IMR-90 (cell line): ENCODE measurements around the gene HMGN4. TPM values are rescaled to one million over a fixed set of nuclear protein-coding genes. Genes with fewer than 3 reads are reported as not detected.

Experiments used
- ATAC-seq: fragments of 200-7000 bp; cut with Tn5 transposase; 2 replicates; pipeline ENCODE4 v1.9.1; 2020; ENCODE audit warnings: low read depth, mild to moderate bottlenecking, moderate library complexity
- BruUV-seq: library from RNA; stranded (reverse); fragments of 400-500 nt; replicated peaks from 2 replicates; lab custom pipeline; 2021; lab: Mats Ljungman, UMichigan
- CTCF ChIA-PET: fragments of 300-600 bp; formaldehyde crosslinking; extraction: SDS; loops from one replicate; lab custom pipeline; 2021; ENCODE audit warnings: antibody characterized with exemption; lab: Yijun Ruan, JAX
- POLR2A ChIA-PET: fragments of 300-600 bp; sonication (Branson Sonifier 250); formaldehyde crosslinking; loops from one replicate; lab custom pipeline; 2022; ENCODE audit warnings: antibody characterized with exemption; ENCODE audit not compliant: unreplicated experiment; lab: Charles Lee
- DNase-seq: peaks from one replicate; pipeline ENCODE4 v3.0.0; 2013
- H2AFZ ChIP-seq: replicated peaks from 2 replicates; pipeline ENCODE3; 2013; ENCODE audit warnings: low read length, mild to moderate bottlenecking; ENCODE audit not compliant: poor library complexity
- H2AK5ac ChIP-seq: 2 replicates; pipeline ENCODE4 v1.6.1; 2013; ENCODE audit warnings: low read depth, low read length, inconsistent platforms
- H2AK9ac ChIP-seq: replicated peaks from 2 replicates; pipeline ENCODE3; 2013; ENCODE audit warnings: mild to moderate bottlenecking, low read depth, low read length, moderate library complexity; ENCODE audit not compliant: poor library complexity
- H2BK120ac ChIP-seq: 2 replicates; pipeline ENCODE4 v1.6.1; 2013; ENCODE audit warnings: low read depth, low read length, inconsistent platforms
- H2BK15ac ChIP-seq: 3 replicates; pipeline ENCODE4 v1.6.1; 2013; ENCODE audit warnings: low read depth, low read length, inconsistent platforms
- H2BK20ac ChIP-seq: 2 replicates; pipeline ENCODE4 v1.6.1; 2013; ENCODE audit warnings: low read depth, mild to moderate bottlenecking, inconsistent platforms, low read length, moderate library complexity
- H2BK5ac ChIP-seq: 2 replicates; pipeline ENCODE4 v1.6.1; 2013; ENCODE audit warnings: mild to moderate bottlenecking, low read depth, low read length, inconsistent platforms; ENCODE audit not compliant: poor library complexity, severe bottlenecking
- H3K14ac ChIP-seq: replicated peaks from 2 replicates; pipeline ENCODE4 v1.6.1; 2013; ENCODE audit warnings: low read depth, low read length, inconsistent platforms
- H3K18ac ChIP-seq: 2 replicates; pipeline ENCODE4 v1.6.1; 2013; ENCODE audit warnings: low read depth, low read length, control low read depth
- H3K23ac ChIP-seq: 2 replicates; pipeline ENCODE4 v1.6.1; 2013; ENCODE audit warnings: low read depth, low read length, inconsistent platforms
- H3K27ac ChIP-seq: 2 replicates; pipeline ENCODE4 v1.5.1; 2013; ENCODE audit warnings: mild to moderate bottlenecking, control low read depth, low read length; ENCODE audit not compliant: insufficient read depth
- H3K27me3 ChIP-seq: 2 replicates; pipeline ENCODE4 v1.6.1; 2013; ENCODE audit warnings: low read length; ENCODE audit not compliant: control insufficient read depth, insufficient read depth
- H3K36me3 ChIP-seq: 2 replicates; pipeline ENCODE4 v1.6.1; 2013; ENCODE audit warnings: low read length, mixed read lengths; ENCODE audit not compliant: control insufficient read depth, insufficient read depth
- H3K4ac ChIP-seq: 2 replicates; pipeline ENCODE4 v1.6.1; 2013; ENCODE audit warnings: low read depth, low read length, inconsistent platforms
- H3K4me1 ChIP-seq: 2 replicates; pipeline ENCODE4 v1.6.1; 2013; ENCODE audit warnings: low read length, mixed read lengths; ENCODE audit not compliant: control insufficient read depth, insufficient read depth
- H3K4me2 ChIP-seq: 2 replicates; pipeline ENCODE4 v1.6.1; 2013; ENCODE audit warnings: low read depth, mild to moderate bottlenecking, control low read depth, low read length, moderate library complexity
- H3K4me3 ChIP-seq: 2 replicates; pipeline ENCODE4 v1.5.1; 2013; ENCODE audit warnings: low read depth, mild to moderate bottlenecking, control low read depth, low read length, moderate library complexity; ENCODE audit not compliant: insufficient read depth
- H3K56ac ChIP-seq: 2 replicates; pipeline ENCODE4 v1.6.1; 2013; ENCODE audit warnings: low read length, inconsistent platforms; ENCODE audit not compliant: insufficient read depth; ENCODE audit errors: extremely low read depth
- H3K79me1 ChIP-seq, 2 experiments: 2 replicates each; pipeline ENCODE4 v1.6.1; 2013; ENCODE audit warnings: low read length in 2 of 2, inconsistent platforms in 1 of 2, low read depth in 1 of 2
- H3K9ac ChIP-seq: 2 replicates; pipeline ENCODE4 v1.6.1; 2013; ENCODE audit warnings: low read depth, low read length, control low read depth
- H3K9me1 ChIP-seq: 2 replicates; pipeline ENCODE4 v1.6.1; 2013; ENCODE audit warnings: low read length, inconsistent platforms; ENCODE audit not compliant: insufficient read depth
- H3K9me3 ChIP-seq: 2 replicates; pipeline ENCODE4 v1.6.1; 2013; ENCODE audit warnings: low read length; ENCODE audit not compliant: control insufficient read depth, insufficient read depth
- H4K20me1 ChIP-seq: 2 replicates; pipeline ENCODE4 v1.6.1; 2013; ENCODE audit warnings: low read length, inconsistent platforms; ENCODE audit not compliant: insufficient read depth
- H4K5ac ChIP-seq: 2 replicates; pipeline ENCODE4 v1.6.1; 2013; ENCODE audit warnings: mild to moderate bottlenecking, low read depth, low read length, control low read depth
- H4K8ac ChIP-seq, 2 experiments: 2 replicates each; pipeline ENCODE4 v1.6.1; 2013; ENCODE audit warnings: low read depth in 2 of 2, low read length in 2 of 2, control low read depth in 1 of 2, inconsistent platforms in 1 of 2
- H4K91ac ChIP-seq: 2 replicates; pipeline ENCODE4 v1.6.1; 2013; ENCODE audit warnings: low read depth, low read length, inconsistent platforms; ENCODE audit not compliant: insufficient read depth
- BHLHE40 ChIP-seq: fragments of 150-350 bp; IDR thresholded peaks from 2 replicates; pipeline ENCODE4 v1.6.1; 2016; ENCODE audit warnings: mild to moderate bottlenecking, low read depth, low read length
- CEBPB ChIP-seq: IDR thresholded peaks from 2 replicates; pipeline ENCODE4 v1.6.1; 2012; ENCODE audit warnings: low read depth, low read length, improper control_type of control experiment
- ELK1 ChIP-seq: fragments of 150-350 bp; IDR thresholded peaks from 2 replicates; pipeline ENCODE4 v1.6.1; 2016; ENCODE audit warnings: low read depth, mild to moderate bottlenecking, low read length, moderate library complexity, borderline replicate concordance
- FOS ChIP-seq: fragments of 150-350 bp; IDR thresholded peaks from 2 replicates; pipeline ENCODE4 v1.6.1; 2016; ENCODE audit warnings: low read depth, low read length
- MAFK ChIP-seq: IDR thresholded peaks from 2 replicates; pipeline ENCODE4 v1.6.1; 2012; ENCODE audit warnings: low read depth, low read length, improper control_type of control experiment
- MAZ ChIP-seq: IDR thresholded peaks from 2 replicates; pipeline ENCODE4 v1.6.1; 2012; ENCODE audit warnings: low read depth, mild to moderate bottlenecking, low read length, improper control_type of control experiment, moderate library complexity, borderline replicate concordance
- MXI1 ChIP-seq: IDR thresholded peaks from 2 replicates; pipeline ENCODE4 v1.6.1; 2012; ENCODE audit warnings: low read depth, mild to moderate bottlenecking, low read length, moderate library complexity, borderline replicate concordance
- NFE2L2 ChIP-seq: fragments of 150-350 bp; IDR thresholded peaks from 2 replicates; pipeline ENCODE4 v1.6.1; 2016; ENCODE audit warnings: low read depth, mild to moderate bottlenecking, low read length
- POLR2A ChIP-seq: IDR thresholded peaks from 2 replicates; pipeline ENCODE4 v1.6.1; 2012; ENCODE audit warnings: mild to moderate bottlenecking, low read depth, low read length
- RAD21 ChIP-seq: IDR thresholded peaks from 2 replicates; pipeline ENCODE4 v1.6.1; 2012; ENCODE audit warnings: low read length, improper control_type of control experiment
- RCOR1 ChIP-seq: IDR thresholded peaks from 2 replicates; pipeline ENCODE4 v1.6.1; 2012; ENCODE audit warnings: mild to moderate bottlenecking, low read length, improper control_type of control experiment; ENCODE audit not compliant: insufficient replicate concordance
- RFX5 ChIP-seq: IDR thresholded peaks from 2 replicates; pipeline ENCODE4 v1.8.0; 2012; ENCODE audit warnings: low read depth, mild to moderate bottlenecking, low read length, moderate library complexity
- WGBS, 2 experiments: methylation state at CpG; one replicate each; pipeline versions ENCODE4 v1.1.5 to v1.1.7; 2013; ENCODE audit warnings: missing lambda C conversion rate in 2 of 2; ENCODE audit not compliant: insufficient read length in 1 of 2; ENCODE audit errors: extremely low coverage in 2 of 2; 5-methylcytosine and 5-hydroxymethylcytosine counted together
- dilution Hi-C: fragments of 300-500 bp; cut with HindIII; formaldehyde crosslinking; loops from one replicate; pipeline ENCODE4 v1.14.3; 2018; ENCODE audit warnings: low sequenced_read_pairs; ENCODE audit not compliant: unreplicated experiment
- in situ Hi-C: fragments of 300-500 bp; cut with MboI; formaldehyde crosslinking; loops from 3 replicates; pipeline ENCODE4 v1.14.3; 2019; ENCODE audit warnings: low sequenced_read_pairs, inconsistent platforms, mixed read lengths
- intact Hi-C: fragments of 100-400 bp; cut with micrococcal nuclease; formaldehyde crosslinking; loops from 2 replicates; pipeline ENCODE4 v1.10.0; 2022
- polyA plus RNA-seq, 3 experiments: library from polyadenylated mRNA; depleted of rRNA; stranded (reverse); fragments of >200 nt; gene quantifications; 2 replicates each; pipeline ENCODE4 v1.2.3, GENCODE V29; 2012; ENCODE audit warnings: low replicate concordance in 1 of 3
- total RNA-seq: library from RNA; depleted of rRNA; stranded (reverse); fragments of >200 nt; gene quantifications from 2 replicates; pipeline ENCODE4 v1.2.3, GENCODE V29; 2012
- TF ChIP-seq, protein P1 (sequence below): conservative IDR thresholded peaks from 2 replicates; pipeline ENCODE4 v1.5.1; 2012; ENCODE audit warnings: mild to moderate bottlenecking, low read depth, low read length, improper control_type of control experiment
- TF ChIP-seq, protein P2 (sequence below): fragments of 150-350 bp; IDR thresholded peaks from 2 replicates; pipeline ENCODE4 v1.6.1; 2017; ENCODE audit warnings: mild to moderate bottlenecking, antibody characterized with exemption, low read length, low read depth

The HMGN4 gene
- total and polyA plus RNA-seq, 2 of the 4 experiments (the other 2 are of a cell fraction): 46.4 to 50.2 TPM

- Histone ChIP-seq H3K14ac (peak overlapping the region; percentile 74), H4K20me1 (peaks cover 7% of the 10 kb centered on the region; the same call in 1 of the 2 replicates), H3K9ac (peak overlapping the region; percentile 71), H2AK9ac (peak overlapping the region; percentile 33), H4K8ac (peak overlapping the region; percentile 74 to 85), H2BK120ac (peak overlapping the region; percentile 65), H3K27ac (peak overlapping the region; percentile 90), H3K18ac (peak overlapping the region; percentile 74), H3K9me1 (peaks cover 3% of the 10 kb centered on the region; the same call in 1 of the 2 replicates), H3K27me3 (no peaks in the 10 kb centered on the region), H2BK15ac (peak overlapping the region; percentile 64; the same call in 2 of the 3 replicates), H4K91ac (peak overlapping the region; percentile 90), H3K23ac (peak overlapping the region; percentile 91), H3K4me1 (peaks cover 2% of the 10 kb centered on the region; the same call in 1 of the 2 replicates), H3K56ac (peak overlapping the region; percentile 91), H3K36me3 (peaks cover 3% of the 10 kb centered on the region; the same call in 1 of the 2 replicates), H3K9me3 (no peaks in the 10 kb centered on the region), H3K4me2 (peak overlapping the region; percentile 75), H2BK20ac (peak overlapping the region; percentile 53), H2AK5ac (peak overlapping the region; percentile 23; the same call in 1 of the 2 replicates), H3K4me3 (peak overlapping the region; percentile 62), H4K5ac (peak overlapping the region; percentile 91), H3K4ac (peak overlapping the region; percentile 86), H2BK5ac (peak overlapping the region; percentile 77), H3K79me1 (peaks cover 7 to 20% of the 10 kb centered on the region in 2 experiments; a peak in 3 of 4 replicates), H2AFZ (peak overlapping the region; percentile 89)
- DNase-seq: peak; percentile 77
- intact Hi-C loops (loop anchor here (1.0 to 5.0 kb wide), 2 partner anchors 15 to 79 kb away; partner anchors contain the start of gene BTN2A1), in situ Hi-C loops (no loop called here), dilution Hi-C loops (no loop called here)
- WGBS, 2 experiments: no CpG with 5 or more reads among the region's 12 CpGs
- CTCF ChIA-PET: interaction anchor here (1.2 kb wide), 1 partner anchor 195 kb away, joined by 3 read pairs; no protein-coding TSS in a partner anchor
- BruUV-seq: no TSS peak
- ATAC-seq: no peak
- POLR2A ChIA-PET: interaction anchor here (0.7 kb wide), 1 partner anchor 312 kb away, joined by 6 read pairs; a partner anchor contains a TSS
- TF ChIP-seq NFE2L2 (no peak), MXI1 (no peak), ELK1 (no peak), BHLHE40 (no peak), MAFK (peak; percentile 41; the same call in 1 of the 2 replicates), RFX5 (0 out of 2 replicates have a peak, but pooled peaks have one; percentile 4), RCOR1 (no peak), FOS (no peak), MAZ (no peak), CEBPB (no peak), RAD21 (no peak), POLR2A (no peak)
- TF ChIP-seq, protein P1, sequence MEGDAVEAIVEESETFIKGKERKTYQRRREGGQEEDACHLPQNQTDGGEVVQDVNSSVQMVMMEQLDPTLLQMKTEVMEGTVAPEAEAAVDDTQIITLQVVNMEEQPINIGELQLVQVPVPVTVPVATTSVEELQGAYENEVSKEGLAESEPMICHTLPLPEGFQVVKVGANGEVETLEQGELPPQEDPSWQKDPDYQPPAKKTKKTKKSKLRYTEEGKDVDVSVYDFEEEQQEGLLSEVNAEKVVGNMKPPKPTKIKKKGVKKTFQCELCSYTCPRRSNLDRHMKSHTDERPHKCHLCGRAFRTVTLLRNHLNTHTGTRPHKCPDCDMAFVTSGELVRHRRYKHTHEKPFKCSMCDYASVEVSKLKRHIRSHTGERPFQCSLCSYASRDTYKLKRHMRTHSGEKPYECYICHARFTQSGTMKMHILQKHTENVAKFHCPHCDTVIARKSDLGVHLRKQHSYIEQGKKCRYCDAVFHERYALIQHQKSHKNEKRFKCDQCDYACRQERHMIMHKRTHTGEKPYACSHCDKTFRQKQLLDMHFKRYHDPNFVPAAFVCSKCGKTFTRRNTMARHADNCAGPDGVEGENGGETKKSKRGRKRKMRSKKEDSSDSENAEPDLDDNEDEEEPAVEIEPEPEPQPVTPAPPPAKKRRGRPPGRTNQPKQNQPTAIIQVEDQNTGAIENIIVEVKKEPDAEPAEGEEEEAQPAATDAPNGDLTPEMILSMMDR: no peak
- TF ChIP-seq, protein P2, sequence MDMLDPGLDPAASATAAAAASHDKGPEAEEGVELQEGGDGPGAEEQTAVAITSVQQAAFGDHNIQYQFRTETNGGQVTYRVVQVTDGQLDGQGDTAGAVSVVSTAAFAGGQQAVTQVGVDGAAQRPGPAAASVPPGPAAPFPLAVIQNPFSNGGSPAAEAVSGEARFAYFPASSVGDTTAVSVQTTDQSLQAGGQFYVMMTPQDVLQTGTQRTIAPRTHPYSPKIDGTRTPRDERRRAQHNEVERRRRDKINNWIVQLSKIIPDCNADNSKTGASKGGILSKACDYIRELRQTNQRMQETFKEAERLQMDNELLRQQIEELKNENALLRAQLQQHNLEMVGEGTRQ: no peak
Measured at GRCh38 chr6:26536571-26537159, 1.5 kb upstream of the HMGN4 start.
